Aorta (tissue), 5 donors: ENCODE measurements around the gene CTNNBIP1. TPM values are rescaled to one million over a fixed set of nuclear protein-coding genes. Genes with fewer than 3 reads are reported as not detected.

ENCODE experiments used
- ATAC-seq: fragments of 200-7000 bp; cut with Tn5 transposase; one replicate; pipeline ENCODE4 v1.9.1; 2022; ENCODE audit warnings: moderate library complexity; ENCODE audit not compliant: low FRiP score
- DNase-seq, 2 donors: peaks; one replicate each; pipeline ENCODE4 v3.0.0-alpha.2; 2020
- H3K27ac ChIP-seq, 2 donors: one replicate each; pipeline ENCODE4 v1.5.1; 2013; ENCODE audit warnings: low read length in 2 of 2, mild to moderate bottlenecking in 2 of 2, moderate library complexity in 2 of 2, control low read depth in 1 of 2, inconsistent platforms in 1 of 2, low read depth in 1 of 2
- H3K27me3 ChIP-seq, 2 donors: one replicate each; pipeline ENCODE4 v1.6.1; 2013; ENCODE audit warnings: control low read depth in 1 of 2, low read length in 1 of 2, mild to moderate bottlenecking in 1 of 2, moderate library complexity in 1 of 2; ENCODE audit not compliant: insufficient read depth in 2 of 2, control insufficient read depth in 1 of 2
- H3K36me3 ChIP-seq, 2 donors: one replicate each; pipeline ENCODE4 v1.6.1; 2013; ENCODE audit warnings: control low read depth in 1 of 2, low read length in 1 of 2, mild to moderate bottlenecking in 1 of 2; ENCODE audit not compliant: insufficient read depth in 2 of 2, control insufficient read depth in 1 of 2
- H3K4me1 ChIP-seq, 2 donors: one replicate each; pipeline ENCODE4 v1.6.1; 2013; ENCODE audit warnings: low read length in 2 of 2, control low read depth in 1 of 2, mild to moderate bottlenecking in 1 of 2, moderate library complexity in 1 of 2; ENCODE audit not compliant: insufficient read depth in 2 of 2, control insufficient read depth in 1 of 2
- H3K4me3 ChIP-seq, 2 donors: one replicate each; pipeline ENCODE4 v1.5.1; 2013; ENCODE audit warnings: low read length in 2 of 2, control low read depth in 1 of 2, mild to moderate bottlenecking in 1 of 2
- H3K9me3 ChIP-seq: one replicate; pipeline ENCODE4 v1.6.1; 2013; ENCODE audit warnings: mild to moderate bottlenecking, low read length; ENCODE audit not compliant: control insufficient read depth
- WGBS, 2 donors: extraction: QIAGEN DNeasy Blood & Tissue Kit; methylation state at CpG; one replicate each; pipeline ENCODE4 v1.1.7; 2013; 5-methylcytosine and 5-hydroxymethylcytosine counted together
- intact Hi-C, 2 donors: fragments of 100-400 bp; cut with DNase I; formaldehyde crosslinking; loops; one replicate each; pipeline versions ENCODE4 v1.14.2 to v1.15.0; 2022
- polyA plus RNA-seq, 2 donors: library from polyadenylated mRNA; stranded (reverse); fragments of 200-250 nt; gene quantifications; one replicate each; pipeline ENCODE4 v1.2.3, GENCODE V29; 2013
- total RNA-seq, 2 donors: library from RNA; stranded (reverse); fragmentation: NEBNext Ultra II Directional; extraction: Animal tissue kit (Norgen Biotek cat#: 25700); gene quantifications; one replicate each; pipeline ENCODE4 v1.2.1, GENCODE V29; 2021
- donor health status: healthy with polysubstance abuse.
- donor health status: Bipolar disorder and iron deficiency.
- donor health status: DM: no; HTN: no; CAD: no.
- donor health status: DM: no; HTN: no; CAD: no.
- donor health status: DM: yes; HTN: yes; CAD: no.

The CTNNBIP1 gene
- total and polyA plus RNA-seq, 4 donors: 8.4 to 18.8 (median 14.3) TPM

GRCh38 chr1:9877962-9878361 is 32.1 kb downstream of the CTNNBIP1 start:
- 70 to 83% methylated on average over 10 of the region's 10 CpGs for WGBS, 2 donors
- H3K4me1 ChIP-seq: peaks cover 0 to 2% of the 10 kb centered on the region in 2 donors
- no peaks in the 10 kb centered on the region for H3K36me3 ChIP-seq
- ATAC-seq: no peak
- DNase-seq: no peak
- intact Hi-C loops: loop anchor here (5.0 kb wide), 3 partner anchors 64 to 459 kb away; partner anchors contain the start of genes LZIC (in 1 of the 2), NMNAT1 (in 1 of the 2) and UBE4B (in 1 of the 2)
- H3K27ac ChIP-seq: no peak overlapping the region
- no peaks in the 10 kb centered on the region for H3K27me3 ChIP-seq
- no peaks in the 10 kb centered on the region for H3K9me3 ChIP-seq
- no peak overlapping the region for H3K4me3 ChIP-seq

DNA sequence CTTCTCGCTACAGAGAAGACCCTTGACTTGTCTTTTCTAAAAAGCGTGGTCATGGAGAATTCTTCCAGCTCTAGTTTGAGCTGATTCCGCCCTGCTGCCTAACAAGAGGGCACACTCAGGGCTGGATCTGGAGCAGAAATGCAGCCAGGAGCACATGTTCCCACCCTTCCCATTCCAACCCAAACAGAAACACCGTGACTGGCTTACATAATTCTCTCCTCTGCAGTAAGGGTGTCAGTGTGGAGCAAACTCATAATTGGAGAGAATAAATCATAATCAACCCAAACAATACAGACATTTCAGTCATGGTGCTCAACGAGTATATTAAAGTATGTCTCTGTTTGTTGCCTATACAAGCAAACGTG is 34.5 kb downstream of the CTNNBIP1 start:
- H3K27me3 ChIP-seq: no peaks in the 10 kb centered on the region
- H3K9me3 ChIP-seq: no peaks in the 10 kb centered on the region
- 1 to 8% methylated on average over 6 of the region's 6 CpGs for WGBS, 2 donors
- no peaks in the 10 kb centered on the region for H3K36me3 ChIP-seq
- intact Hi-C loops: loop anchor here (1.0 to 5.0 kb wide), 4 partner anchors 67 to 462 kb away; partner anchors contain the start of genes LZIC (in 1 of the 2), NMNAT1 (in 1 of the 2) and UBE4B (in 1 of the 2)
- peak overlapping the region in 1 of 2 donors; percentile 14 for H3K27ac ChIP-seq
- no peak for DNase-seq
- ATAC-seq: peak; percentile 56
- no peak overlapping the region for H3K4me3 ChIP-seq
- H3K4me1 ChIP-seq: peaks cover 0 to 2% of the 10 kb centered on the region in 2 donors

- ATAC-seq (peak; percentile 89), DNase-seq (peak; percentile 75 to 89)
- Histone ChIP-seq H3K9me3 (no peaks in the 10 kb centered on the region), H3K4me1 (peaks cover 0 to 2% of the 10 kb centered on the region in 2 donors), H3K4me3 (no peak overlapping the region), H3K27me3 (no peaks in the 10 kb centered on the region), H3K27ac (peak overlapping the region in 1 of 2 donors; percentile 14), H3K36me3 (no peaks in the 10 kb centered on the region)
- intact Hi-C loops: loop anchor here (1.0 to 5.0 kb wide), 4 partner anchors 67 to 462 kb away; partner anchors contain the start of genes LZIC (in 1 of the 2), NMNAT1 (in 1 of the 2) and UBE4B (in 1 of the 2)
- 3 to 5% methylated on average over 25 of the region's 25 CpGs for WGBS, 2 donors
Observed at GRCh38 chr1:9874959-9875635, 35.0 kb downstream of the CTNNBIP1 start.

DNA sequence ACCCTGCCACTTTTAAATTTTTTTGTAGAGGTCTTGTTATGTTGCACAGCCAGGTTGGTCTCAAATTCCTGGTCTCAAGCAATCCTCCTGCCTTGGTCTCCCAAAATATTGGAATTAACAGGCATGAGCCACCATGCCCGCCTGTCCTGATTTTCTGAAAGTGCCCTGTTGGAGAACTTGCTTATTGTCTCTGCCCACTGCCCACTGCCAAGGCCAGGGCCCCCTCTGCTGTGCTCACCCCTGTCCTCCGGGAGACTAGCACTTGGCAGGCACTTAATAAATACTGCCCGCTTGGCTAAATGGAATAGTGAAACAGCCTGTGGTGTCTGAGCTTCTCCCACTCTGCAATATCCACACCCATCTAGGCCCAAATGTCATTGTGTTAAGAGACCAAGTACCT is 35.7 kb downstream of the CTNNBIP1 start:
- Histone ChIP-seq H3K9me3 (no peaks in the 10 kb centered on the region), H3K36me3 (no peaks in the 10 kb centered on the region), H3K27me3 (no peaks in the 10 kb centered on the region), H3K4me3 (no peak overlapping the region), H3K27ac (no peak overlapping the region), H3K4me1 (peaks cover 0 to 2% of the 10 kb centered on the region in 2 donors)
- intact Hi-C loops: no loop called here
- WGBS, 2 donors: 29 to 36% methylated on average over 3 of the region's 3 CpGs
- DNase-seq: no peak
- ATAC-seq: no peak

DNA sequence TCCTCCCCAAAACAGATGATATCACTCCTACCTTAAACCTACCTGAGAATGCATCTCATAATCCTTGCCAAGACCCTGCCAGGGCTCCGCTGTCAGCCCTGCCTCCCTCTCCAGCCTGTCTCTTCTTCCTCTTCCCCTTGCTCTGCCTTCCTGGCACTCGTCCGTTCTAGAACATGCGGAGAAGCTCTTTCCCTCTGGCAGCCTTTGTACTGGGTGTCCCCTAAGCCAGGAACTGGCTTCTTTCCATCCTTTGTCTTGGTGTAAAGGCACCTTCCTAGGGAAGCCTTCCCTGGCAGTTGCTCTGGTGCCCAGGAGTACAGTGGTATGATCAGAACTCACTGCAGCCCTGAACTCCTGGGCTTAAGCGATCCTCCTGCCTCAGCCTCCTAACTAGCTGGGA is 36.1 kb downstream of the CTNNBIP1 start:
- no peaks in the 10 kb centered on the region for H3K36me3 ChIP-seq
- peaks cover 0 to 2% of the 10 kb centered on the region in 2 donors for H3K4me1 ChIP-seq
- no peak for DNase-seq
- no peak for ATAC-seq
- H3K27ac ChIP-seq: no peak overlapping the region
- H3K4me3 ChIP-seq: no peak overlapping the region
- no peaks in the 10 kb centered on the region for H3K27me3 ChIP-seq
- no peaks in the 10 kb centered on the region for H3K9me3 ChIP-seq
- intact Hi-C loops: no loop called here
- 87 to 89% methylated on average over 5 of the region's 5 CpGs for WGBS, 2 donors

GRCh38 chr1:9873385-9873784 is 36.7 kb downstream of the CTNNBIP1 start:
- 93 to 97% methylated on average over 5 of the region's 5 CpGs for WGBS, 2 donors
- ATAC-seq: no peak

GRCh38 chr1:9872430-9873165 is 37.5 kb downstream of the CTNNBIP1 start:
- Histone ChIP-seq H3K4me3 (no peak overlapping the region), H3K36me3 (no peaks in the 10 kb centered on the region), H3K27me3 (no peaks in the 10 kb centered on the region), H3K27ac (no peak overlapping the region), H3K4me1 (peaks cover 0 to 2% of the 10 kb centered on the region in 2 donors), H3K9me3 (no peaks in the 10 kb centered on the region)
- 70 to 79% methylated on average over 11 of the region's 11 CpGs for WGBS, 2 donors
- ATAC-seq: no peak
- DNase-seq: no peak
- intact Hi-C loops: no loop called here

More at GRCh38 chr1:9873385-9873784, 36.7 kb downstream of the CTNNBIP1 start:
- H3K27ac ChIP-seq: no peak overlapping the region
- no peaks in the 10 kb centered on the region for H3K27me3 ChIP-seq
- H3K36me3 ChIP-seq: no peaks in the 10 kb centered on the region
- no peak for DNase-seq
- H3K4me1 ChIP-seq: peaks cover 0 to 2% of the 10 kb centered on the region in 2 donors
- intact Hi-C loops: no loop called here
- no peaks in the 10 kb centered on the region for H3K9me3 ChIP-seq
- H3K4me3 ChIP-seq: no peak overlapping the region

DNA sequence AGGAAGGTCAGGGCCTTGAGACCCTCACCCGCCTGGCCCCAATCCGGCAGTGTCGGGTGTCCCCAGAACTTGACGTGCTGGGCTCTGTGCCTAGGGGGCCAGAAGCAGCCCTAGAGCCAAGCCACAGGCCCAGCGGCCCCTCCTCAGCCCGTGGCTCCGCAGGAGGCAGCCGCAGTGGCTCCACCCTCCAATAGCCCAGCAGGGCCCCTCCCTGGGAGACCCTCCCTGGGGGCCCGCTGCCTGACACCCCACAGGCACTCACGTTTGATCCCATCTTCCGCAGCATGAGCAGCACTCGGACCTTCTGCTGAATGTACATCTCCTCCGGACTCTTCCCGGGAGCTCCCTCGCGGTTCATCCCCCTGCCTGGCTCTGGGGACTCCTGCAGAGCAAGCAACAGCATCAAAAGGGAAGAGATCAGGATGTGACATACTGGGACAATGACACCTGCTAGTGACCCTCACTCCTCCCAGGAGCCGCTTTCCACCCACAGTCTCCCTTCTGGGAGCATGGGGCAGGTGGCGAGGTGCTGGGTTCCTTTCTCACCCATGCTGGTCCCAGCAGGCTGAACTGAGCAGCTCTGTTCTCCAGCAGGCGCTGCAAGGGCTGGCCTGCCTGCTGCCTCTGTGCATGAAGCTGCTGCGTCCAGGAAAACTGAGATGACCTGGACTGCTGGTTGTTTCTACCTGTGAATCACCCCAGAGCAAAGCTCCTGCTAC is 38.2 kb downstream of the CTNNBIP1 start:
- intact Hi-C loops: no loop called here

More for the DNA sequence above, 38.2 kb downstream of the CTNNBIP1 start:
- H3K4me1 ChIP-seq: peaks cover 0 to 2% of the 10 kb centered on the region in 2 donors
- no peak overlapping the region for H3K27ac ChIP-seq
- ATAC-seq (no peak), DNase-seq (no peak)
- H3K9me3 ChIP-seq: no peaks in the 10 kb centered on the region
- H3K4me3 ChIP-seq: no peak overlapping the region
- no peaks in the 10 kb centered on the region for H3K36me3 ChIP-seq
- H3K27me3 ChIP-seq: no peaks in the 10 kb centered on the region
- 86 to 87% methylated on average over 20 of the region's 20 CpGs for WGBS, 2 donors
